D721Med (cell line): ENCODE results near the gene POLR3E.
"Not testable (repeated sequence)": the region's sequence is repeated elsewhere in the genome, so short reads cannot be mapped to it uniquely, and the experiment has no call there.

ENCODE experiments used
- DNase-seq: peaks from one replicate; pipeline ENCODE4 v3.0.0; 2011; ENCODE audit warnings: low spot score; ENCODE audit not compliant: insufficient read length
- FAIRE-seq: peaks from 2 replicates; lab custom pipeline; 2011; peaks lifted over from hg19 to GRCh38; lab: Jason Lieb, UNC
- TF ChIP-seq, protein P1 (sequence below): IDR thresholded peaks from 2 replicates; pipeline ENCODE4 v1.5.1; 2012; ENCODE audit warnings: mild to moderate bottlenecking, control low read depth; ENCODE audit not compliant: insufficient read depth; ENCODE audit errors: missing control alignments

Gene POLR3E

DNA sequence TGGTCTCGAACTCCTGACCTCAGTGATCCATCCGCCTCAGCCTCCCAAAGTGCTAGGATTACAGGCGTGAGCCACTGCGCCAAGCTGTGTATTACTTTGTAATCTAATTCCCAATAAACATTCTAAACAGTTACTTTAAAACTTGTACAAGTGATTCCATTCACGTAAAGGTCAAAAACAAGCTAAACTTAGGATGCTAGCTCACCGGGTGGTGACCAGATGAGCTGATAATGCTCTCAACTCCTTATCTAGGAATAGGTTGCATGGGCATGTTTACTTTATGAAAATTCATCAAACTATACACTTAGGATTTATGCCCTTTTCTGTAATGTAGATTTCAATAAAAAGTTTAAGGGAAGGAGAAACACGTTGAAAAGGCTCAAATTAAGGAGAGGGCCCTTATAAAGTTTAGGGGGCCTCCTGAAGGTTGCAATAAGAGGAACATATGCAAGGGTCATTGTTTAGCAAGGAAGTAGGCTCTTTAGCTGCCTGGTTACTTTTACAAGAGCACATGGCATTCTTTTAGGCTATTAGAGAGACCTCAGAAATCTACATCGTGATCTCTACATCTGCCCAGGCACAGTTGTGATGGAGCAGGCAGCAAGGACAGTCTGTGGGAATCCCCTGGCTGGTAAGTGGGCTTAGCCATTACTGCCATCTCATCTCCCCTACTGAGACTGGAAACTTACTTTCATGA lies 63.9 kb downstream of the POLR3E start:
- TF ChIP-seq, protein P1, sequence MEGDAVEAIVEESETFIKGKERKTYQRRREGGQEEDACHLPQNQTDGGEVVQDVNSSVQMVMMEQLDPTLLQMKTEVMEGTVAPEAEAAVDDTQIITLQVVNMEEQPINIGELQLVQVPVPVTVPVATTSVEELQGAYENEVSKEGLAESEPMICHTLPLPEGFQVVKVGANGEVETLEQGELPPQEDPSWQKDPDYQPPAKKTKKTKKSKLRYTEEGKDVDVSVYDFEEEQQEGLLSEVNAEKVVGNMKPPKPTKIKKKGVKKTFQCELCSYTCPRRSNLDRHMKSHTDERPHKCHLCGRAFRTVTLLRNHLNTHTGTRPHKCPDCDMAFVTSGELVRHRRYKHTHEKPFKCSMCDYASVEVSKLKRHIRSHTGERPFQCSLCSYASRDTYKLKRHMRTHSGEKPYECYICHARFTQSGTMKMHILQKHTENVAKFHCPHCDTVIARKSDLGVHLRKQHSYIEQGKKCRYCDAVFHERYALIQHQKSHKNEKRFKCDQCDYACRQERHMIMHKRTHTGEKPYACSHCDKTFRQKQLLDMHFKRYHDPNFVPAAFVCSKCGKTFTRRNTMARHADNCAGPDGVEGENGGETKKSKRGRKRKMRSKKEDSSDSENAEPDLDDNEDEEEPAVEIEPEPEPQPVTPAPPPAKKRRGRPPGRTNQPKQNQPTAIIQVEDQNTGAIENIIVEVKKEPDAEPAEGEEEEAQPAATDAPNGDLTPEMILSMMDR: no peak
- FAIRE-seq (no peak), DNase-seq (no peak)

DNA sequence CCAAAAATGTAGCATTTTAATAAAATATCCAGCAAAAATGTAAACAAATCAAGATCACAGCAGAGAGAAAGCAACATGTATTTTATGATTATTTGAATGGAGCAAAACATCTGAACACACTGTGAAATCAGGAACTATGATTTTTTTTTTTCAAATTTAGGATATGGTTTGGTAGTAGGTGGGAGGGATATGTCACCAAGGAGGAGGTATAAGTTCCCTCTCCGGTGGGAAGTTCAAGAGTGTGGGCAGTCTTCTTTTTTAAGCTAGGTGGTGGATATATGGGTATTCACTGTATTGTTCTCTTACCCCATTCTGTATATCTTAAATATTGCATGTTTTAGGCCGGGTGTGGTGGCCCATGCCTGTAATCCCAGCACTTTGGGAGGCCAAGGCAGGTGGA lies 67.0 kb downstream of the POLR3E start:
- DNase-seq (no peak), FAIRE-seq (no peak)
- TF ChIP-seq, protein P1: no peak

DNA sequence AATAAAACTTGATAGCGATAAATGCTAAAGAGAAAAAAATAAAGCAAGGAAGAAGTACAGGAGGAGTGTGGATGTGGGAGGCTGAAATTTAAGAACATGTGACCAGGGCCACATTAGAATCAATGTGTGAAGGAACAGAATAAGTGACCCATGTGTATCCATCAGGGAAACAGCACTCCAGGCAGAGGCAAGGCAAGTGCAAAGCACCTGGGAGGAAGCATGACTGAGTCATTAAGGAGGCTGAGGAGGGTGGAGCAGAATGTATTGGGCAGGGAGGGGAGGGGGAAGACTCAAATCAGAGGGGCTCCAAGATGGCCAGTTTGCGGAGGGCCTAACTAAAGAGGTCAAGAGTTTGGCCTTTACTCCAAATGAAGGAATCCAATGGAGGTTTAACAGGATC lies 69.2 kb downstream of the POLR3E start:
- FAIRE-seq (no peak), DNase-seq (no peak)
- TF ChIP-seq, protein P1: no peak

GRCh38 chr16:22366889-22367288 lies 69.7 kb downstream of the POLR3E start:
- DNase-seq (no peak), FAIRE-seq (no peak)

GRCh38 chr16:22368200-22368826 lies 71.1 kb downstream of the POLR3E start:
- not testable (repeated sequence) for DNase-seq, FAIRE-seq

More at GRCh38 chr16:22366889-22367288, 69.7 kb downstream of the POLR3E start:
- TF ChIP-seq, protein P1: no peak

DNA sequence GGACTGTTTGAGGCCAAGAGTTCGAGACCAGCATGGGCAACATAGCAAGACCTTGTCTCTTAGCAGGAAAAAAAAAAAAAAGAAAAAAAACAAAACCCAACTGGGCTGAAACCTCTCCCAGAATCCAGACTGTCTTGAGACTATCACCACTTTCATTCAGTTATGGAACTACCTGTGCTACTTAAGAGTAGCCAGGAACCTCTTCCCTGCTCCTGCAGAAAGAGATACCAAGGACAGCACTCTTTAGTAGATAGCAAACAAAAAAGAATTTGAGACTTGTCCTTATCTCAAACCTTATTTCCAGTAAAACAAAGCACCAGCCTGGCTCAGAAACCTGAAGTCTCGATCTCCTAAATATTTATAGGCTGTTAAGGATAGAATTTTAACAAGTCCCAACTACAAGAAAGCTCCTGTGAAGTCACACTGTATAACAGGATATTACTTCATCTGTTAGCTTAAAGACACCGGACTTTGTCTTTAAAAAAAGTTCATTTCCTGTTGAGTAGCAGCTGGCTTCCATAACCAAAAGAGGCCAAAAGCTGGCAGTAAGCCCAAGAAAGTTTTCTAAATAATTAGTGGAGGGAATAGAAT lies 72.1 kb downstream of the POLR3E start:
- DNase-seq (no peak), FAIRE-seq (no peak)
- TF ChIP-seq, protein P1: no peak

DNA sequence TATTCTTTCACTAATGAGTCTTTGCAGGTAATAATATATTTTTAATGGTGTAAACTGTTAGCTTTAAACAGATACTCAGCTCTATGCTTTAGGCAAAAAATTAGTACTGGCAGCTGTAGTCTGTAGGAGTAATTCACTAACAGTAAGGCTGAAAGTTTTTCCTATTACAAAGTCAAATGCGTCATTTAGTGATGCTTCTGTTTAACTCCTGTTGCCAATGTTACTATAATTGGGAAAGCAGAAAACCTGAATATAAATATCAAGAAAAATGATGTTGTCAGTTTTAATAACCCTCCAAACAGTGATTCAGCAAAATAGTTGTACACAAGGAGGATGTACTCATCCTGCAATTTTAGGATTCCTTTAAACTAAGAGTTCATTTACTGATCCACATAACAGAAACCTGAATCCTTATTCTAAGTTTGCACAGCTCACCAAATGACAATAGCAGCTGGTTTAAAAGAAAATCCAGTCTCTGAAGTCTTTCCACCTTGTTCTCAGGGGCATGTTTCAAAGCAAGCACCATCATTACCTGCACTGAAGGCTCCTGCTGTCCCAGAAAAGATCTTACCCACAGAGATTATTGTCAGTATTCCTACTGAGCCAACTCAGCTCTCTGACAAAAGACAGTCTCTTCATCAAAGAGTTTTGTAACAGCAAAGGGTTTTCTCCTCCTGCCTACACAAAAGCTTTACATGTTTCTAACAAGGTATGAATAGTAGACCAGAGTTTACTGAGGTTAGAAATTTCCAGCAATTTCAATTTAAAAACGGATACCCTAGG lies 73.0 kb downstream of the POLR3E start:
- TF ChIP-seq, protein P1: no peak
- FAIRE-seq (no peak), DNase-seq (no peak)
